ENCODE measurements around the gene TEX22.

TEX22 gene

DNA sequence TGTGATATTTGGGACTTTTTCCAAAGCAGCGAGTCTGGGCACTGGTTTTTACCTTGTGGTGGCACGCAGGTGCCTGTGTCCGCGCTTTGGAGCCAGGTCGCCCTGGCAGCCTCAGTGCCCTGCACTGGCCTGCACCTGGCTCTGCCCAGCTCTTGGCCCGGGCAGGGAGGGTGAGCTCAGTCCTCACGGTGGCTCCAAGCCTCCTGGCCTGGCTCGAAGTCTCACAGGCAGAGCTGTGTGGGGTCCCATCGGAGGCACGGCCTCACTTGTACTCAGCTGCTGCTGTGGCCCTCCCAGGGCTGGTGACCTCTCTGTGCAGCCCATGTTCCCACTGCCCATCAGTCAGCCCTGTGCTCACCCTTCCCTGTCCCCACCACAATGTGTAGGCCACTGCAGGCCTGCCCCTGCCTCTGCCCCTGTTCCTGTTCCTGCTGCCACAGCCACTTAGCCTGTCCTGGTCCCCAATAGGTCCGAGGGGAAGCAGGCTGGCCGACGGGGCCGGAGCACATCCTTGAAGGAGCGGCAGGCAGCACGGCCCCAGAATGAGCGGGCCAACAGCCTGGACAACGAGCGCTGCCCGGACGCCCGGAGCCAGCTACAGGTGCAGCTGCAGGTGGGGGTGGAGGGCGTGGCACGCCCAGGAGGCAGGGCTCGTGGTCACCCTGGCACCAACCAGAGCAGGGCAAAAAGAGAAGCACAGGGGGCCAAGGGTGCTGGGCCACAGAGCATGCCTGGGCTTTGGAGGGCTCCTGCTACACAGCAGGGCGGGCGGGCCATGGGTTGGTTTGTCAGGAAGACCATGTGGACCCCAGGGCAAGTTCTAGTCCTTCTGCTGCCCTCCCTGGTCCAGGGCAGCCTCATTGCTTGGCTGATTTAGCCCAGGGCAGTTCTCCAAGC is 16.6 kb upstream of the TEX22 start:
- DNase-seq: no peak
- intact Hi-C loops (cut with DNase I): no loop called here

DNA sequence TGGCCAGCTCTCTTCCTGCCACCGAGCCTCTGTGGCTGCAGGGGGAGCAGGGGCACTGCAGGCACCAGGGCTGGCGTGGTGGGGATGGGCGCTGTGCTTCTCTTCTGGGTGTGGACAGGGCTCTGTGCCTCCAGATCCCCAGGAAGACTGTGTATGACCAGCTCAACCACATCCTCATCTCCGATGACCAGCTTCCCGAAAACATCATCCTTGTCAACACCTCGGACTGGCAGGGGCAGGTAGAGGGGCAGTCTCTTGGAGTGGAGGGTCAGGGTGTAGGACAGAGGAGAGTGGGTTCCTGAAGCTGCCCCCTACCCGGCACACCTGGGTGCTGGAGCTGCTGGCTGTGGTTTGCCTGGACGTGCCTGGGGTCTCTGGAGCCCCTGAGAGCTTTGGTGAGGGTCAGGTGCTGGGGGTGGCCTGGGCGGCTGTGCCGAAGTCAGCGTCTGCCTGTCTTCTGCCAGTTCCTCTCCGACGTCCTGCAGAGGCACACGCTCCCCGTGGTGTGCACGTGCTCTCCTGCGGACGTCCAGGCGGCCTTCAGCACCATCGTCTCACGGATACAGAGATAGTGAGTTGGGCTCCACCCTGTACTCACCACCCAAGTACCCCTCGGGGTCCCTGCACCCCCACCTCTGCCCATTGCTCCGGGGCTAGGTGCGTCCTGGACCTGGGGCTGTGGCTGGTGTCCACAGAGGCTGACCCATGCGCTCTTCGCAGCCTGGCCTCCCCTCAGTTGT is 15.8 kb upstream of the TEX22 start:
- DNase-seq: no peak

DNA sequence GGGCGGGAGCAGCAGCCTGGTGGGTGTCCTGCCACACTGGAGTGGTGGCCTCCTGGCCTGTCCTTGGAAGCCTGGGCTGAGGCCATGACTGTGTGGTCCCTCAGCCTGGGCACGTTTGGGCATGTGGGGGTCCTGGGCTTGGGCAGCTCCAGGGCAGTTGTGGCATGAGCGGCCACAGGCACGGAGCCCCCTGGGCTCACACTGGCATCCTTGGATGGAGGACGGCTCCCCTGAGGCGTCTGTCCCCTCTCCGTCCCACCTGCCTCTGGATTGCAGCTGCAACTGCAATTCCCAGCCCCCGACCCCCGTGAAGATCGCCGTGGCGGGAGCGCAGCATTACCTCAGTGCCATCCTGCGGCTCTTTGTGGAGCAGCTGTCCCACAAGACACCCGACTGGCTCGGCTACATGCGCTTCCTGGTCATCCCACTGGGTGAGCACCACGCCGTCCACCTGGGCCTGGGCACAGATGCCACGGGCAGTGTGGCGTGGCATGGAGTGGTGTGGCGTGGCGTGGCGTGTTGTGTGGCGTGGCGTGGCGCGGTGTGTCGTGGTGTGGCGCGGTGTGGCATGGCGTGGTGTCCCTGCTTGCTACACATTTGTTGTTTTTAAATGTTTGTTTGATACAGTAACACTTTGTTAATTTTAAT is 15.1 kb upstream of the TEX22 start:
- intact Hi-C loops (cut with DNase I): no loop called here

More for the DNA sequence above, 15.8 kb upstream of the TEX22 start:
- intact Hi-C loops (cut with DNase I): no loop called here

DNA sequence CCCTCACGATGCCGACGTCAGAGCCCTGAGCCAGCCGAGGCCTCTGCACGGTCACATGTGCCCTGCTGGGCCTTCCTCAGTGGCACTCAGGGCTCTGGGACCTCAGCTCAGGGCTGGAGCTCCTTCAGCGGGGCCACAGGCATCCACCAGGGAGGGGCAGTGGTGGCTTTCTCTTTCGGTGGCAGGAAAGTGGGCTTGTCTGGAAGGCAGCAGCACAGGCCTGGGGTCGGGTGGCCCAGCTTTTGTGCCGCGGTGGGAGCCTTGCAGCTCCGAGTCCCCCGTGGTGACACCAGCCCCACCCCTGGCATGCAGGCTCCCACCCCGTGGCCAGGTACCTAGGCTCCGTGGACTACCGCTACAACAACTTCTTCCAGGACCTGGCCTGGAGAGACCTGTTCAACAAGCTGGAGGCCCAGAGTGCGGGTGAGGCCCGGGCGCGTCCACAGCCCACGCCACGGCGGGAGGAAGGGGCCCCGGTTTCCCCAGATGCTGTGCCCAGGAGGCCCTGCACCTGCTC is 14.2 kb upstream of the TEX22 start:
- no peak for DNase-seq
- intact Hi-C loops (cut with DNase I): no loop called here

More for the DNA sequence above, 15.1 kb upstream of the TEX22 start:
- no peak for DNase-seq

- DNase-seq: no peak
- intact Hi-C loops (cut with DNase I): no loop called here
These were observed 13.6 kb upstream of the TEX22 start for GRCh38 chr14:105384605-105385321.

- DNase-seq: no peak
- intact Hi-C loops (cut with DNase I): no loop called here
These were observed 13.1 kb upstream of the TEX22 start for GRCh38 chr14:105385322-105385637.

DNA sequence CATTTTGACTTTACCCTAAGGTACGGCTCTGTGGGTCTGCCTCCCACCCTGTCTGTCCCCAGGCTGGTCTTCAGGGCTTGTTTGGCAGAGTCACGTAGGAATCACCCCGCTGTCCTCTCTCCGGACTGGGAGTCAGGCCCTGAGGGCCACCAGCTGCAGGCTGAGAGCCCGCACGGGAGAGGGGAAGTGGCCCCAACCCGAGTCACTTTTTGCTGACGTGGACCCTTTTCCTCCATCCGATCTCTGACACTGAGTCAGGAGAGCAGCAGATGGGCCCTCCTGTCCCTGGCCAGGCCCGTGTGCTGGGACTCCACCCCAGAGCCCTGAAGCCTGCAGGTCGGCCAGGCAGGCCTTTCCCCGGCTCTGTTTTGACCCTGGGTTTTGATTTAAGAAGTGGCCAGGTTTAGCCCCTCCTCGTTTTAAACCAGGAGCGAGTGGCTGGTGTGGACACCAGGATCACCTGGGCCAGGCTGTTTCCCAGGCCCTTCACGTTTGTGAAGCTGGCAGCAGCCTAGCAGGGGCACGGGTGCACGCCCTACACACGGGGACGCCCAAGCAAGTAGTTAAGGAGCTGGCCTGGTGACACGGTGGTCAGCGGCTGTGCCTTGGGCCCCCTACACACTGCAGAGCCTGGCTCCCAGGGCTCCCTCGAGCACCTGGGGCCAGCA is 12.5 kb upstream of the TEX22 start:
- intact Hi-C loops (cut with DNase I): no loop called here

DNA sequence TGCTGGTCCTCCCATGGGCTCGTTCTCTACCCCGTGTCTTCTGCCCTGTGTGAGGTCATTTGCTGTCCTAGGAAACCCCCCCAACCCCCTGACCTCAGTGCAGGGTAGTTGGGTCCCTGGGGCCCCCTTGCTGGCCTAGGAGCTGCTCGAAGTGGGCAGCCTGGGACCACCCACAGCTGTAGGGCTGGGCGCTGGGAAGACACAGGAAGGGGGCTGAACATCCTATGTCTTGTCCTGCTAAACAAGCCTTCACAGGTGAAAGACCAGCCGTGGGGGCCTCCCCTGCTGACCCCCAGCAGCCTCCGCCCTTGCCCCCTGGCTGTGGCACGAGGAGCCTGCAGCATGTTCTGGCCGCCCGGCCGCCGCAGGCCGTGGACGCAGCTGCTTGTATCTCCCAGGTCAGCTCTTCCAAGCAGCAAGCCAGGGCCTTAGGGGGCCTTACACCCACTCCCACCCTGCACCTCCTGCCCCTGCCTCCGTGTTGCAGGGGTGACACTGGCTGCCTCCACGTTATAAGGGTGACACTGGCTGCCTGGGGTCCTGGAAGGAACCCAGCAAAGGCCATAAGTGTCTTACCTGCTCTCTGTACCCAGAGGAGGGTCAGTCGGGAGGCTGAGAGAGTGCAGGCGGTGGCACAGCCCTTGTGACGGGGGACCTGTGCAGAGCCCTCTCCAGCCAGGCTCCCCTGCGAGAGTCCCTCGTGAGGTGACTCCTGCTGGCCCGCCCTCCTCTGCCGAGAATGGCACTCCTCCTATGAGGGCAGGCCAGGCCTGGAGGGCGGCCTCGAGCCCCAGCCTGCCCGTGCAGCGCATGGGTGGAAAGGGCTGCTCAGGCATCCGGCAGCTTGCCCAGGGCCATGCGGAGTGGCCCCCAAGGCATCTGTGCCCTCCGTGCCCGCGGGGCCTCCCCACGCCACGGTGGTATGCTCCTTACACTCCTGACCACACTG is 11.5 kb upstream of the TEX22 start:
- no peak for DNase-seq
- intact Hi-C loops (cut with DNase I): no loop called here

More for the DNA sequence above, 12.5 kb upstream of the TEX22 start:
- DNase-seq: peak in 3 of 42 donors; percentile 18 to 44 (median 31)

GRCh38 chr14:105387530-105387922 is 10.8 kb upstream of the TEX22 start:
- intact Hi-C loops (cut with DNase I): no loop called here
- DNase-seq: no peak

DNA sequence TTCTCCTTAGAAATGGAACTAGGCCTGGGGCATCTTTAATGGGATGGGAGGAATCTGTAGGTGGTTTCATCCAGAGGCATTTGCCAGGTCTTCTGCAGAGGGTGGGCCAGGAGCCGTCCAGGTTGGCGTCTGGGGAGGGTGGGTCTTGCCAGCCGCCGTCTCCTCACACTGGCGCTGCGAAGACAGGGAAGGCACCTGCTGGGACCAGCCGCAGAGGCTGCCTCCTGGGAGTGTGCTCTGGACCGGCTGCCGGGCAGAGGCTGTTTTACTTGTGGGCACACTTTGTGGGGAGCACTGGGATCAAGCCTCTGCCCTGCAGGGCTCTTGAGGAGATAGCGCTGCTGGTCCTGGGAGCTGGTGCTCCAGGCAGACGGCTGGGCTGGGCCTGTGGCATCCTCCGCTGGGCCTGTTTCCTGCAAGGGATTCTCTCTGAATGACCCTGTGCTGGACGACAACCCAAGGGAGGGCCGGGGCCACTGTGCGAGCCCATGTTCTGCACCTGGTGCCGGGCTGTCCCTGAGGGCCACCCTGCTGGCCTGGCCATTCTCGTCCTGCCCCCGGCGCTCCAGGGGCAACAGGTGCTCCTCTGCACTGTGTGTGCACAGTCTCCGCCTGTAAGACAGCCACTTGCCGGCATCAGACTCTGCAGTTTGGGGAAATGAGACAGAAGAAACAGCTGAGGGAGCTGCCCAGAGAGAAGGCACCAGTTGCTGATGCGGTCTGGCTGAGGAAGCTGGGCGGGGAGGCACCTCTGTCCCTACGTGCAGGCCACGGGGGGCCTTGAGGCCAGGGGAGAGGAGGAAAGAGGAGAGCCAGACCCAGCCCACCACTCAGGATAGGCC is 10.0 kb upstream of the TEX22 start:
- peak in 4 of 42 donors; percentile 11 to 49 (median 31) for DNase-seq
- intact Hi-C loops (cut with DNase I): no loop called here

GRCh38 chr14:105388976-105389375 is 9.4 kb upstream of the TEX22 start:
- DNase-seq: no peak
- intact Hi-C loops (cut with DNase I): no loop called here

GRCh38 chr14:105389534-105389933 is 8.8 kb upstream of the TEX22 start:
- DNase-seq: peak in 15 of 42 donors; percentile 31 to 75 (median 47)
- intact Hi-C loops (cut with DNase I): no loop called here

DNA sequence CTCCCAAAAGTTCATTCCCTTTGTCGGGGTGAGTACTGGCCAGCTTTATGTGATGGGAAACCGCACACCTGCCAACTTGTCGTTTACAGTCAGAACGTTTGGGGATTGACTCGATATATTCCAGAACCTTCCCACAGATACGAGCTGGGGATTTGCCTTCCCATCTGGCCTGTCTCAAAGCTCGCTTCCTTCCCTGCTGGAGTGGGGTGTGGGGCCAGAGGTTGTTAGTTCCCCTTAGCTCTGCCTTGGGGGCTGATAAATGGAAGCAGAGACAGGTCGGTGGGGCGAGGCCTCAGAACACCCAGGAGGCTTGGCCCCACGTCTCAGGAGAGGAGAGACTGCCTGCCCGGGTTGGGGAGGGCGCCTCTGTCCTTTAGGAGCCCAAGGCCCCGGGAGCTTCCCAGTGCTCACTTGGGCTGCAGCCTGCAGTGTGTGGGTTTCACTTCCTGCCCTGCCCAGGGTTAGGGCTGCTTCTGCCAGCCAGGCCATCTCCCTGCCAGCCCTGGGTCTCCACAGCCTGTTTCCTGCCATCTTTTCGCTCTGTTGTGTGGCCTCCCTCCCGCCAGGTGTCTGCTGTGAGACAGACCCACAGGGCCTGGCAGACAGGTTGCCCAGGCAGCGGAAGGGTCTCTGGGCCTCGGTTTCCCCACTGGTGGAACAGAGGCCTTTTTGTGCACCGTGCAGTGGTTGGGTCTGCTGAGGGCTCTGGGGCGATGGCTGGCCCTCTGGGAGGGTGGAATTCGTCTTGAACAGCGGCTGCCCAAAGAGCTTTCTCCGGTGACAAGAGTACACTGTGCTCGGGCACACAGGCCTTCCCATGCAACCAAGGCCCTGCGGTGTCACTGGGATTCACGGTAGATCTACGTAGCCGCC is 8.1 kb upstream of the TEX22 start:
- peak in 9 of 42 donors; percentile 15 to 51 (median 38) for DNase-seq
- intact Hi-C loops (cut with DNase I): no loop called here

GRCh38 chr14:105390849-105391500 is 7.4 kb upstream of the TEX22 start:
- no peak for DNase-seq
- intact Hi-C loops (cut with DNase I): no loop called here

DNA sequence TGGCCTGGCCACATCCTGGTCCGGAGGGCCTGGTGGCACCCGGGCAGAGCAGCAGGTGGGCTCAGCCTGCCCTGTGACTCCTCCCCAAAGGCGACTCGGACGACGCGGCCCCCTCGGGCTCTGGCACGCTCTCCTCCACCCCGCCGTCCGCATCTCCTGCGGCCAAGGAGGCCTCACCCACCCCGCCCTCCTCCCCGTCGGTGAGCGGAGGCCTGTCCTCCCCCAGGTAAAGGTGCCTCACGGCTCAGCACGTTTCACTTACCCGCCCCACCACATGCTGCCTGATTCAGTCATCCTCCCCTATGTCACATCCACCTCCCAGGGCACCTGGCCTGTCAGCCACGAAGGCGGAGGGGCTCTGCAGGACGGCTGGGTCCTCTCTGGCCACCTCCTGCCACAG is 6.8 kb upstream of the TEX22 start:
- DNase-seq: no peak
- intact Hi-C loops (cut with DNase I): no loop called here

Data from head of caudate nucleus (tissue), 42 donors.